ENCODE data around the gene BRD9. TPM values are rescaled to one million over a fixed set of nuclear protein-coding genes. Genes with fewer than 3 reads are reported as not detected.
"Not testable (repeated sequence)": the region's sequence is repeated elsewhere in the genome, so short reads cannot be mapped to it uniquely, and the experiment has no call there.

The BRD9 gene
- total RNA-seq, 1 donor = 35.8 TPM

DNA sequence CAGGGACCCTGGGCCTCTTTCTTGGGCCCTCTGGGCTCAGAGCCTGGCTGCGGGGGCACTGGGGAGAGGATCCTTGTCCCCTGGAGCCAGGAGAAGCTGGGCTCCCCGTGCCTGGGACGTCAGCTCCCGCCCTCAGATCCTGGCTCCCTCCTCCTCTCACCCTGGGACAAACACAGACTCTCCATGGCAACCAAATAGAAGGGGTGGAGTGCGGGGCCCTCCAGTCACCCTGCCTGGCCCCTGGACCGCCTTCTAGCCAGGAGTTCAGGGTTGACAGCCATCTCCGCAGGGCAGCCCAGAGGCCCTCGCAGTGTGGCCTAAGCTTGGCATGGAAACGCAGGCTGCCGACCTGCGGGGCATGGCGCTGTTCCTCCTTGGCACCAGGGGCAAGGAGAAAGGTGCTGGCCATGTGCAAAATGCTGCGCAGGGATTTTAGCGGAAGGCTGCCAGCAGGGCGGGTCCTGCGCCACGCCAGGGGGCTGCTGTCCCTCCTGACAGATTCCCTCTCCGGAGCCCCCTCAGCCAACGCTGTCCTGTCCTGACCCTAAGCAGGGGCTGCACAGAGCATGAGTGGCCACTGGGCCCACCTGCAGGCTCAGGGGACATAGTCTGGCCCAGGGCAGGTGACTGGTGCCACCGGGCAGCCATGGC, 42.8 kb downstream of the BRD9 start:
- Histone ChIP-seq H3K79me2 (ENCODE audit: insufficient read depth, low read length) (no peaks in the 10 kb centered on the region), H2AFZ (ENCODE audit: low read length) (no peak overlapping the region), H3K4me2 (ENCODE audit: insufficient read depth, low read length) (no peak overlapping the region), H3K27ac (ENCODE audit: low read depth, low read length) (no peak overlapping the region), H4K20me1 (ENCODE audit: insufficient read depth, low read length) (no peaks in the 10 kb centered on the region), H3K36me3 (ENCODE audit: insufficient read depth, low read length) (no peaks in the 10 kb centered on the region), H3K27me3 (ENCODE audit: insufficient read depth, low read length) (peaks cover 5% of the 10 kb centered on the region), H3K4me1 (ENCODE audit: insufficient read depth, low read length) (no peaks in the 10 kb centered on the region), H3K9me3 (ENCODE audit: low read depth, low read length) (no peaks in the 10 kb centered on the region), H3K4me3 (ENCODE audit: insufficient read depth, low read length) (no peak overlapping the region)
- TF ChIP-seq, protein P1, sequence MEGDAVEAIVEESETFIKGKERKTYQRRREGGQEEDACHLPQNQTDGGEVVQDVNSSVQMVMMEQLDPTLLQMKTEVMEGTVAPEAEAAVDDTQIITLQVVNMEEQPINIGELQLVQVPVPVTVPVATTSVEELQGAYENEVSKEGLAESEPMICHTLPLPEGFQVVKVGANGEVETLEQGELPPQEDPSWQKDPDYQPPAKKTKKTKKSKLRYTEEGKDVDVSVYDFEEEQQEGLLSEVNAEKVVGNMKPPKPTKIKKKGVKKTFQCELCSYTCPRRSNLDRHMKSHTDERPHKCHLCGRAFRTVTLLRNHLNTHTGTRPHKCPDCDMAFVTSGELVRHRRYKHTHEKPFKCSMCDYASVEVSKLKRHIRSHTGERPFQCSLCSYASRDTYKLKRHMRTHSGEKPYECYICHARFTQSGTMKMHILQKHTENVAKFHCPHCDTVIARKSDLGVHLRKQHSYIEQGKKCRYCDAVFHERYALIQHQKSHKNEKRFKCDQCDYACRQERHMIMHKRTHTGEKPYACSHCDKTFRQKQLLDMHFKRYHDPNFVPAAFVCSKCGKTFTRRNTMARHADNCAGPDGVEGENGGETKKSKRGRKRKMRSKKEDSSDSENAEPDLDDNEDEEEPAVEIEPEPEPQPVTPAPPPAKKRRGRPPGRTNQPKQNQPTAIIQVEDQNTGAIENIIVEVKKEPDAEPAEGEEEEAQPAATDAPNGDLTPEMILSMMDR (IDR thresholded peaks at IDR 0.05; ENCODE audit: extremely low read depth, low read depth, low read length) = no peak
- peak; percentile 69 for DNase-seq (ENCODE audit: insufficient read length, low spot score, missing footprints)

DNA sequence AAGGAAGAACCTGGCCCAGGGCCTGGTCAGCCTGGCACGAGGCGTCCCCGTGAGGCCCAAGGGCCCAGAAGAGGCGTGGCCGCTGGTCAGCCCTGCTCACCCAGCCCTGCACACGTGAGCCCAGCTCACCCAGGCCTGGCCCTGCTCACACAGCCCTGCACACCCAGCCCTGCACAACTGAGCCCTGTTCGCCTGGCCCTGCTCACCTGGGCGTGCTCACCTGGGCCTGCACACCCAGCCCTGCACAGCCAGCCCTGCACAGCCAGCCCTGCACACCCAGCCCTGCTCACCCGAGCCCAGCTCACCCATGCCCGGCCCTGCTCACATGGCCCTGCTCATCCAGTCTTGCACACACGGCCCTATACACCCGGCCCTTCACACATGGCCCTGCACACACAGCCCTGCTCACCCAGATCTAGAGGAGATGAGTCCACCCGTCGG, 43.9 kb downstream of the BRD9 start:
- H4K20me1 ChIP-seq (ENCODE audit: insufficient read depth, low read length) = no peaks in the 10 kb centered on the region
- H3K9me3 ChIP-seq (ENCODE audit: low read depth, low read length) = no peaks in the 10 kb centered on the region
- H3K4me2 ChIP-seq (ENCODE audit: insufficient read depth, low read length) = no peak overlapping the region
- no peak overlapping the region for H2AFZ ChIP-seq (ENCODE audit: low read length)
- H3K4me3 ChIP-seq (ENCODE audit: insufficient read depth, low read length) = no peak overlapping the region
- DNase-seq (ENCODE audit: insufficient read length, low spot score, missing footprints) = peak; percentile 31
- TF ChIP-seq, protein P1 (IDR thresholded peaks at IDR 0.05; ENCODE audit: extremely low read depth, low read depth, low read length) = no peak
- H3K27ac ChIP-seq (ENCODE audit: low read depth, low read length) = no peak overlapping the region
- no peaks in the 10 kb centered on the region for H3K79me2 ChIP-seq (ENCODE audit: insufficient read depth, low read length)
- no peaks in the 10 kb centered on the region for H3K4me1 ChIP-seq (ENCODE audit: insufficient read depth, low read length)
- no peaks in the 10 kb centered on the region for H3K36me3 ChIP-seq (ENCODE audit: insufficient read depth, low read length)
- H3K27me3 ChIP-seq (ENCODE audit: insufficient read depth, low read length) = peaks cover 5% of the 10 kb centered on the region

DNA sequence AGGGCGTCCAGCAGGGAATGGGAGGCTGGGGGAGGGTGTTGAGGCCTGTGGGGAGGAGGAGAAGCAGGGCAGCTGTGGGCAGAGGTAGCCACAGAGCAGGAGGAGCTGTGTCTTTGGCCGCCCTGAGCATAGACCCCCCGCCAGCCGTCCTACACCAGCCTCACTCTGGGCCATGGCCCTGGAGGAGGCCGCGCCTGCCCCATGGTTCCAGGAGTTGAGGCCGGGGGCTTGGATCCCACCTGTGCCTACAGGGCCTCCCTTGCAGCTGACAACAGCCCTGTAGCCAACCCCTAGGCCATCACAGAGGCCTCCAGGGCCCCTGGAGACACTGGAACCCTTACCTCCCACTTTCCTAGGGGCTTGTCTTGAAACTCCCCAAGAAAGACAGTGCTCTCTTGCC, 44.9 kb downstream of the BRD9 start:
- not testable (repeated sequence) for H3K79me2 ChIP-seq (ENCODE audit: insufficient read depth, low read length); H4K20me1 ChIP-seq (ENCODE audit: insufficient read depth, low read length); H3K4me2 ChIP-seq (ENCODE audit: insufficient read depth, low read length); H3K36me3 ChIP-seq (ENCODE audit: insufficient read depth, low read length); H3K9me3 ChIP-seq (ENCODE audit: low read depth, low read length); H3K27me3 ChIP-seq (ENCODE audit: insufficient read depth, low read length); H3K27ac ChIP-seq (ENCODE audit: low read depth, low read length); H2AFZ ChIP-seq (ENCODE audit: low read length); H3K4me1 ChIP-seq (ENCODE audit: insufficient read depth, low read length); DNase-seq (ENCODE audit: insufficient read length, low spot score, missing footprints); H3K4me3 ChIP-seq (ENCODE audit: insufficient read depth, low read length)

DNA sequence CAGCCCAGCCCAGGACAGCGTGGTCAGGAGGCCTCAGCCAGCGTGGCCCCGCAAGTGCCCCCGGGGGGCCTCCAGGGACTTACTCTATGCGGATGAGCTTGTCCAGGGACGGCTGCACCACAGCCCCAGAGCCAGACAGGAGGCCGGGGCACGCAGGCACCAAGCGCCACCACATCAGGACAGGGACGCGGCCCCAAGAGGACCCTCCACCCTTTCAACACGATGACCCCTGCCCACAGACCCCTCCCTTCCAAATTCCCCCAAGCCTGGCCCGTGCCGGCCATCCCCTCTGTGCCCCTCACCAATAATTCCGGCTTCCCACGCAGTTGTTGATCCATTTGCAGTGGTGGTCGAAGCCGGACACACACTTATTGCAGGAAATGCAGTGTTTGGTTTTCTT, 45.4 kb downstream of the BRD9 start:
- not testable (repeated sequence) for H3K4me1 ChIP-seq (ENCODE audit: insufficient read depth, low read length); DNase-seq (ENCODE audit: insufficient read length, low spot score, missing footprints)

DNA sequence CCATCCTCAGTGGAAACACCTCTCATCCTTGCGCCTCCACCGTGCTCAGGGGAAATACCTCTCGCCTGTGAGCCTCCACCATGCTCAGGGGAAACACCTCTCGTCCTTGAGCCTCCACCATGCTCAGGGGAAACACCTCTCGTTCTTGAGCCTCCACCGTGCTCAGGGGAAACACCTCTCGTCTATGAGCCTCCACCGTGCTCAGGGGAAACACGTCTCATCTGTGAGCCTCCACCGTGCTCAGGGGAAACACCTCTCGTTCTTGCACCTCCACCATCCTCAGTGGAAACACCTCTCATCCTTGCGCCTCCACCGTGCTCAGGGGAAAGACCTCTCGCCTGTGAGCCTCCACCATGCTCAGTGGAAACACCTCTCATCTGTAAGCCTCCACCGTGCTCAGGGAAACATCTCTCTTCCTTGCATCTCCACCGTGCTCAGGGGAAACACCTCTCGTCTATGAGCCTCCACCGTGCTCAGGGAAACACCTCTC, 46.0 kb downstream of the BRD9 start:
- H4K20me1 ChIP-seq (ENCODE audit: insufficient read depth, low read length); DNase-seq (ENCODE audit: insufficient read length, low spot score, missing footprints); H3K27me3 ChIP-seq (ENCODE audit: insufficient read depth, low read length); H3K9me3 ChIP-seq (ENCODE audit: low read depth, low read length); H3K36me3 ChIP-seq (ENCODE audit: insufficient read depth, low read length); H2AFZ ChIP-seq (ENCODE audit: low read length); H3K4me1 ChIP-seq (ENCODE audit: insufficient read depth, low read length); H3K79me2 ChIP-seq (ENCODE audit: insufficient read depth, low read length); H3K4me3 ChIP-seq (ENCODE audit: insufficient read depth, low read length); H3K4me2 ChIP-seq (ENCODE audit: insufficient read depth, low read length); H3K27ac ChIP-seq (ENCODE audit: low read depth, low read length): not testable (repeated sequence)

More for the DNA sequence above, 45.4 kb downstream of the BRD9 start:
- not testable (repeated sequence) for H3K79me2 ChIP-seq (ENCODE audit: insufficient read depth, low read length); H4K20me1 ChIP-seq (ENCODE audit: insufficient read depth, low read length); H2AFZ ChIP-seq (ENCODE audit: low read length); H3K36me3 ChIP-seq (ENCODE audit: insufficient read depth, low read length); H3K4me3 ChIP-seq (ENCODE audit: insufficient read depth, low read length); H3K9me3 ChIP-seq (ENCODE audit: low read depth, low read length); H3K27ac ChIP-seq (ENCODE audit: low read depth, low read length); H3K4me2 ChIP-seq (ENCODE audit: insufficient read depth, low read length); H3K27me3 ChIP-seq (ENCODE audit: insufficient read depth, low read length)

DNA sequence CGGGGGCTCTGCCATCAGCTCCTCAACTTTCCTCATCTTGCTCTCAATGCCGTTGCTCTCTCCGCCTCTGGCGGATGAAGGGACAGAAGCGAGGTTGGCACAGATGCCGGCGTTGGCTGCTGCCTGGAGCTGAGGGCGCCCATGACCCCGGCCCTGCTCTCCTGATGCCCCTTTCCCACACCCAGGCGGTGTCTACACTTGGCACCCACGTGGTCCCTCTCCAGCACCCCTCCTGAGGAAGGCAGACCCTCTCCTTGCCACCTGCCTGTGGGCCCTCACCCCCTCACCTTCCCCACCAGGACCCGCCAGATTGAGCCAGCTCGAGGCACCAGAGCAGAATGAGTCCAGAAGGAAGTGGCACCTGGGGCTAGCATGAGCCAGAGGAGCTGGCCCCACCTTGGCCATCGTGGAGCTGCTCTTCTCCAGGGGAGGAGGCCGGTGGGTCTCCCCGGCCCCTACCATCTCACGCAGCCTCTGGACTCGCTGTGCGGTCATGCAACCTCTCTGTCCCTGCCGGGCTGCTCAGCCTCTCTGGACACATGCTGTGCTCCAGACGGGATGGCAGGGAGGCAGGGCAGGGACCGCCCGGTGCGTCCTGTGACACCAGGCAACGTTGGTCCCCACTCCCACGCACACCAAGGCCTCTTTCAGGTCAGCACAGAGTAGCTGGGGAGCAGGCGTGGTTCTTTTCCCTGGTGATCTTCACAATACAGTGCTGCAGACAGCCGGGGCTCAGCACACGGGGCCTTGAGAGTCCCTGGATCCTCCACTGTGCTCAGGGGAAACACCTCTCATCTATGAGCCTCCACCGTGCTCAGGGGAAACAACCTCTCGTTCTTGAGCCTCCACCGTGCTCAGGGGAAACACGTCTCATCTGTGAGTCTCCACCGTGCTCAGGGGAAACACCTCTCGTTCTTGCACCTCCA, 46.7 kb downstream of the BRD9 start:
- H4K20me1 ChIP-seq (ENCODE audit: insufficient read depth, low read length) = not testable (repeated sequence)

DNA sequence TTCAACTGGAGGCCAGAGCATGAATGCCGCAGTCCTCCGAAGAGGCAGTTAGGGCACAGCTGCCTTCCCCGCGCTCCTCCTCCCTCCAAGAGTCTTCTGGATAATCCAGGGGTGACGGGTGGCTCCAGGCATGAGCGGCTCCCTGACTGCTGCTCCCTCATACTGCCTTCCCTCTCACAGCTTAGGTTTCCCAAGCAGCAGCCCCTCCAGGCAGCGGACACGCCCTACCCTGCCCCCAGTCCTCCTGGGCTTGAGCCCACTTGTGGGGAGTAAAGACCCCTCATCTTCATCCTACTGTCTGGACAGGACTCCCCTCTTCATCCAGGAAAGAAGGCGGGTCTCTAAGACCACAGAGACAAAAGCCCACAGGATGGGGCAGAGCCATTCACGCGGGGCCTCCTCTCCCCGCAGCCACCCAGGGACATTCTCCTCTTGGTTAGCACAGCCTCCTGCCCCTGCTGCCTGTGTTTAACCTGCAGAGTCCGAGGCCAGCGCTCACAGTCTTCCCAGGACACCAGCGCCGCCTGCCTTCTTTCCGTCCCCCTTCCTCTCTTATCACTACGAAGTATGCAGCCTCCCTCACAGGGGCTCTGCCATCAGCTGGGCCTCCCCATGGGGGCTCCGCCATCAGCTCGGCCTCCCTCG, 47.4 kb downstream of the BRD9 start:
- not testable (repeated sequence) for H3K27me3 ChIP-seq (ENCODE audit: insufficient read depth, low read length); H3K4me3 ChIP-seq (ENCODE audit: insufficient read depth, low read length); H2AFZ ChIP-seq (ENCODE audit: low read length); H3K79me2 ChIP-seq (ENCODE audit: insufficient read depth, low read length); H3K9me3 ChIP-seq (ENCODE audit: low read depth, low read length); H3K27ac ChIP-seq (ENCODE audit: low read depth, low read length); H3K36me3 ChIP-seq (ENCODE audit: insufficient read depth, low read length); H3K4me1 ChIP-seq (ENCODE audit: insufficient read depth, low read length); DNase-seq (ENCODE audit: insufficient read length, low spot score, missing footprints); H4K20me1 ChIP-seq (ENCODE audit: insufficient read depth, low read length); H3K4me2 ChIP-seq (ENCODE audit: insufficient read depth, low read length)

More for the DNA sequence above, 46.7 kb downstream of the BRD9 start:
- H3K36me3 ChIP-seq (ENCODE audit: insufficient read depth, low read length); H3K27ac ChIP-seq (ENCODE audit: low read depth, low read length); H3K9me3 ChIP-seq (ENCODE audit: low read depth, low read length); H3K4me2 ChIP-seq (ENCODE audit: insufficient read depth, low read length); H3K4me3 ChIP-seq (ENCODE audit: insufficient read depth, low read length); H2AFZ ChIP-seq (ENCODE audit: low read length); H3K4me1 ChIP-seq (ENCODE audit: insufficient read depth, low read length); H3K27me3 ChIP-seq (ENCODE audit: insufficient read depth, low read length); H3K79me2 ChIP-seq (ENCODE audit: insufficient read depth, low read length); DNase-seq (ENCODE audit: insufficient read length, low spot score, missing footprints): not testable (repeated sequence)
